Measurements from ENCODE around the gene NR2E1.

Gene NR2E1

GRCh38 chr6:108171918-108172516 lies 6.2 kb downstream of the NR2E1 start:
- no peak for DNase-seq

- DNase-seq, result no peak
Measured at GRCh38 chr6:108174371-108175175, 8.8 kb downstream of the NR2E1 start.

- no peak for DNase-seq
Measured at GRCh38 chr6:108175176-108175591, 9.4 kb downstream of the NR2E1 start.

- no peak for DNase-seq
Measured at GRCh38 chr6:108175592-108176279, 9.9 kb downstream of the NR2E1 start.

- no peak for DNase-seq
Measured at GRCh38 chr6:108176281-108177089, 10.7 kb downstream of the NR2E1 start.

- DNase-seq, result no peak
Measured at GRCh38 chr6:108179741-108180140, 13.9 kb downstream of the NR2E1 start.

- DNase-seq, result no peak
Measured at GRCh38 chr6:108180266-108180665, 14.4 kb downstream of the NR2E1 start.

GRCh38 chr6:108180776-108181175 lies 15.0 kb downstream of the NR2E1 start:
- no peak for DNase-seq

- DNase-seq, result no peak
Measured at GRCh38 chr6:108186226-108186625, 20.4 kb downstream of the NR2E1 start.

- no peak for DNase-seq
Measured at GRCh38 chr6:108187519-108187918, 21.7 kb downstream of the NR2E1 start.

GRCh38 chr6:108193131-108193530 lies 27.3 kb downstream of the NR2E1 start:
- no peak for DNase-seq

- no peak for DNase-seq
Measured at GRCh38 chr6:108193835-108194234, 28.0 kb downstream of the NR2E1 start.

- DNase-seq, result no peak
Measured at GRCh38 chr6:108194503-108194902, 28.7 kb downstream of the NR2E1 start.

GRCh38 chr6:108195209-108195608 lies 29.4 kb downstream of the NR2E1 start:
- no peak for DNase-seq

GRCh38 chr6:108198761-108199498 lies 33.1 kb downstream of the NR2E1 start:
- no peak for DNase-seq

GRCh38 chr6:108200186-108200585 lies 34.4 kb downstream of the NR2E1 start:
- DNase-seq, result no peak

GRCh38 chr6:108200631-108201030 lies 34.8 kb downstream of the NR2E1 start:
- DNase-seq, result no peak

GRCh38 chr6:108203189-108204112 lies 37.6 kb downstream of the NR2E1 start:
- DNase-seq, result no peak

GRCh38 chr6:108207013-108207412 lies 41.2 kb downstream of the NR2E1 start:
- DNase-seq, result no peak

GRCh38 chr6:108209738-108210137 lies 43.9 kb downstream of the NR2E1 start:
- no peak for DNase-seq

- no peak for DNase-seq
Measured at GRCh38 chr6:108210556-108210955, 44.7 kb downstream of the NR2E1 start.
